A549 treated with Mapracorat at 1 μM for 4 hours (cell line): ENCODE results near the gene NEIL1. TPM values are rescaled to one million over a fixed set of nuclear protein-coding genes. Genes with fewer than 3 reads are reported as not detected.

Source experiments
- total RNA-seq: library from RNA; stranded (reverse); fragments of 200-300 nt; extraction: Qiagen RNA extraction; gene quantifications from 5 replicates; pipeline ENCODE4 v1.2.3, GENCODE V29; 2022

The NEIL1 gene, protein sequence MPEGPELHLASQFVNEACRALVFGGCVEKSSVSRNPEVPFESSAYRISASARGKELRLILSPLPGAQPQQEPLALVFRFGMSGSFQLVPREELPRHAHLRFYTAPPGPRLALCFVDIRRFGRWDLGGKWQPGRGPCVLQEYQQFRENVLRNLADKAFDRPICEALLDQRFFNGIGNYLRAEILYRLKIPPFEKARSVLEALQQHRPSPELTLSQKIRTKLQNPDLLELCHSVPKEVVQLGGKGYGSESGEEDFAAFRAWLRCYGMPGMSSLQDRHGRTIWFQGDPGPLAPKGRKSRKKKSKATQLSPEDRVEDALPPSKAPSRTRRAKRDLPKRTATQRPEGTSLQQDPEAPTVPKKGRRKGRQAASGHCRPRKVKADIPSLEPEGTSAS
- total RNA-seq: 2.0 to 2.9 TPM (median 2.6 TPM) in 5 replicates

DNA sequence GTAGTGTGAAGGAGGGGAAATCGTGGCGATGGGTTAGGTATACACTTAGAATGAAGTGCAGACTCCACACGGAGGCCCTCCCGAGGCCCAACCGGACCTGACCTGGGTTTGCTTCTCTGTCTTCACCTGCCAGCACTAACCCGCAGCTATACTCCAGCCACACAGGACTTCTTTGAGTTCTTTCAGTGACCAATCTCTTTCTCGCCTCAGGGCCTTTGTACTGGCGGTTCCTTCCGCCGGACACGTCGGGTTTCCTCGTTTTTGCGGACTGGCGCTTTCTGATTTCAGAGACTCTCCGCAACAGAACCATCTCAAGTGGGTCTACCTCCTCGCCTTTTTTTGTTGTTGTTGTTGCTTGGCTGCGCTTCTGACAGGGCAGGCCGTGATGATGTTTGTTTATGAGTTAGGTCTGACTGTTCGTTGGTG is at the start of gene NEIL1:
Gene NEIL1 (plus strand): TSS at position 244 of the 426 bp plus-strand sequence. CDS start 1,867 bp downstream, outside the sequence.

DNA sequence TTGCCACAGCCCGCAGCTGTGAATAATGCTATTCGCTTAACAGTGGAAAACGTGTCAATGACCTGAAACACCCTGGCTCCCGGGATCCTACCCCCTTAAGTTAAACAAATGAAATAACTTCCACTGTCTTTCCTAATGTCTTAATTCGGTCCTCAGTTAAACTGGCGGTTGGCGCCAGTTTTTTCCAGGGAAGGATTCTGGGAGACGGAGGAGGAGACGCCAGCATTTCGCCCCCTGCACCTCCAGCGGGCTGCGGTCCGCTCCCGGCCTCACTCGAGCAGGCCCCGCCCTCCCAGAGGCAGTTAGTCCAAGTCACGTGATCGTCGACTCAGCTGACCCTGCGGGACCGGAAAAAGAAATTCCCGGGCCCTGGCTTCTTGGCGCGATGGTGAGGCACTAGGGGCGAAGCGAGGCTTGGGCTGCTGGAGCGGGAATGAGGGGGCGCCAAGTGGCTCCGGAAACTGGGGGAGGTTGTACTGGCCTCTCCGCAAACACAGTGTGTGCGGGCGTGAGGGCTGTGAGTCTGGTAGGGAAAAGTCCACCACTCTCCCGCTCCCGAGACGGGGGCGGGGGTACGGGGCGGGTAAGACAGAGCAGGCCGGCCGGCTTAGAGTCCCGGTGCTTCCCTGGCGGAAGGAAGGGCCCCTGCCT is 11.0 kb upstream of the NEIL1 start, which contains the start of gene COMMD4:
Gene COMMD4 (plus strand): TSS at position 359 of the 651 bp plus-strand sequence. CDS start 27 bp downstream, at position 386.

DNA sequence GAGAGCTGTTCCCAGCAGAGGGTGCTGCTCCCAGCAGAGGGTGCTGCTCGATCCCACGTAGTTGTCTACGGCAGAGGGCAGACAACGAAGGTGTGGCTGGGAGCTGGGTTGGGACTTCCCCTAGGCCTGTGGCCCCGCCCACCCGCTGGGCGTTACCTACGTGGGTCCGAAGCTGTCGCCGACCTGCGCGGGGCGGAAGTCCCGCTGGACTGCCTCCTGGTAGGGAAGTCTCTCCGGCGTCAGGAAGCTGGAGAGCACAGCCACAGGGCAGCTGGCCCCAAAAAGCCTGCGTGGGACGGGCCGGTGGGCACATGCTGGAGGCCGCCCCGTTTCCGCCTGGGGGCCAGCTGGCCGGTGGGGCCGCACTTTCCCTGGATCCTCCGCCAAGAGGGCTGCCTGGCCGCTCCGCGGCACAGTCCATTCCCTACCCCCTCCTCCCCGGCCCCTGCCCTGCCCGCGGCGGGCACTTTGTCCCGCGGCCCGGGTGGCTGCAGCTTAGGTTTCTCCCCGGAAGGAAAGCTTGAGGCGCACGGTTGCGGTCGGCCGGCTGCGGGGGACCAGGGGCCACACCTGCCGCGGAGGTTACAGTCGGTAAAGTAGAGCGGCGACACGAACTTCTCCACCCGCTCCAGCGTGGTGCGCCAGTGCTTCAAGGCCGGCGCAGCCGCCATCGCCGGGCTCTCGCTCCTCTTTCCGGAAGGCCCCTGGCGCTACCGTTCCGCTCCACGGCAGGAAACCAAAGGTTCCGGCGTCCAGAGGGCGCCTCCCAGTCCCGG is 21.3 kb downstream of the NEIL1 start, which contains the start of gene MAN2C1:
Gene MAN2C1 (minus strand): TSS at position 695 of the 776 bp plus-strand sequence. CDS start 24 bp downstream, at position 671.

Other genes starting within 250 kb of the NEIL1 start
- 25.9 to 36.4 TPM (median 31.6 TPM) in 5 replicates for gene C15orf39, start 145.2 kb upstream of the NEIL1 start, total RNA-seq
- gene GOLGA6C, start 88.7 kb upstream of the NEIL1 start, total RNA-seq: 0.08 TPM in 1 of 5 replicates, not detected in the others
- gene GOLGA6D, start 64.2 kb upstream of the NEIL1 start, total RNA-seq: 0.07 to 0.14 TPM in 2 of 5 replicates, not detected in the others
- 172 to 190 TPM (median 180 TPM) in 5 replicates for gene COMMD4, start 11.0 kb upstream of the NEIL1 start, total RNA-seq
- 65.7 to 99.7 TPM (median 78.1 TPM) in 5 replicates for gene MAN2C1, start 21.6 kb downstream of the NEIL1 start, total RNA-seq
- gene SIN3A, start 104.7 kb downstream of the NEIL1 start, total RNA-seq: 24.8 to 32.2 TPM (median 28.8 TPM) in 5 replicates
- gene PTPN9, start 232.3 kb downstream of the NEIL1 start, total RNA-seq: 37.1 to 48.0 TPM (median 46.5 TPM) in 5 replicates